ENCODE measurements around the gene UBQLN4. TPM values are rescaled to one million over a fixed set of nuclear protein-coding genes. Genes with fewer than 3 reads are reported as not detected.
A peak's percentile ranks its signal among the peaks of the same experiment; 100 is the strongest.

UBQLN4 gene
- total and polyA plus RNA-seq, 9 of the 15 experiments (the other 6 are each of a cell fraction or from before 2014, with no cell fraction given) = 13.5 to 65.5 (median 37.0) TPM

GRCh38 chr1:156098784-156099183 lies 45.2 kb upstream of the UBQLN4 start:
- no peak for ATAC-seq
- peaks cover under 1 to 21% of the 10 kb centered on the region in 2 experiments for H3K4me1 ChIP-seq (replicated peaks in 1 of 2; ENCODE audit: control insufficient read depth in 2 of 2, insufficient read depth in 2 of 2, low read length in 2 of 2)
- no peaks in the 10 kb centered on the region for H3K9me1 ChIP-seq (ENCODE audit: control insufficient read depth, insufficient read depth, low read length)
- no peaks in the 10 kb centered on the region for H3K27me3 ChIP-seq (ENCODE audit: control insufficient read depth in 2 of 2, insufficient read depth in 2 of 2, low read length in 2 of 2)
- TF ChIP-seq EZH2 (IDR thresholded peaks at IDR 0.05; ENCODE audit: borderline replicate concordance, low read depth, low read length) (no peak), ZFP91 (CRISPR knock-in tag; IDR thresholded peaks at IDR 0.05) (no peak), ZNF277 (CRISPR knock-in tag; IDR thresholded peaks at IDR 0.05; ENCODE audit: borderline replicate concordance) (no peak), GMEB1 (CRISPR knock-in tag; IDR thresholded peaks at IDR 0.05) (no peak)
- no peak overlapping the region for H3K27ac ChIP-seq (ENCODE audit: extremely low read depth, low read depth, low read length)
- H3K9ac ChIP-seq (ENCODE audit: insufficient read depth in 1 of 2, low read depth in 2 of 2, low read length in 2 of 2) = peak overlapping the region in 1 of 2 experiments; percentile 43; a peak in 1 of 4 replicates
- in situ Hi-C loops (cut with MboI) = no loop called here
- POLR2A ChIA-PET = interaction anchor here (0.7 to 12.5 kb wide), 7 partner anchors 11 to 168 kb away, joined by 3 to 164 read pairs (median 4); partner anchors contain the start of gene LMNA
- BruUV-seq (replicated peaks) = no TSS peak
- H3K4me3 ChIP-seq = no peak overlapping the region
- H3K36me3 ChIP-seq (ENCODE audit: control insufficient read depth, insufficient read depth, low read length) = no peaks in the 10 kb centered on the region
- WGBS (ENCODE audit: insufficient coverage, low coverage, missing lambda C conversion rate) = 24% methylated on average over 2 of the region's 2 CpGs
- DNase-seq (ENCODE audit: extremely low read depth in 1 of 4, low spot score in 3 of 4) = no peak
- intact Hi-C loops (cut with micrococcal nuclease) = loop anchor here (5.0 to 10.0 kb wide), 2 partner anchors 129 to 346 kb away; no protein-coding TSS in a partner anchor
- no peaks in the 10 kb centered on the region for H3K79me2 ChIP-seq (ENCODE audit: control insufficient read depth, insufficient read depth, low read length)
- no peak overlapping the region for H3K4me2 ChIP-seq (ENCODE audit: insufficient read depth, low read length)
- H3K9me3 ChIP-seq (replicated peaks; ENCODE audit: control insufficient read depth, insufficient read depth, low read depth, low read length) = no peaks in the 10 kb centered on the region
- CTCF ChIA-PET (ENCODE audit: low intra/inter-chr PET ratio) = interaction anchor here (0.7 to 3.4 kb wide), 3 partner anchors 8 to 32 kb away, joined by 3 to 71 read pairs (median 3); no protein-coding TSS in a partner anchor
- FAIRE-seq = no peak
- H2AFZ ChIP-seq (ENCODE audit: low read depth, low read length) = no peak overlapping the region
- no peaks in the 10 kb centered on the region for H4K20me1 ChIP-seq (replicated peaks; ENCODE audit: control insufficient read depth, insufficient read depth, low read length)
